Glomerular visceral epithelial cell (primary cell): ENCODE measurements around the gene GPR68.
A peak's percentile ranks its signal among the peaks of the same experiment; 100 is the strongest.

Experiments used
- DNase-seq: peaks from one replicate; pipeline ENCODE4 v3.0.0-alpha.2; 2016; ENCODE audit errors: extremely low spot score

The GPR68 gene, protein sequence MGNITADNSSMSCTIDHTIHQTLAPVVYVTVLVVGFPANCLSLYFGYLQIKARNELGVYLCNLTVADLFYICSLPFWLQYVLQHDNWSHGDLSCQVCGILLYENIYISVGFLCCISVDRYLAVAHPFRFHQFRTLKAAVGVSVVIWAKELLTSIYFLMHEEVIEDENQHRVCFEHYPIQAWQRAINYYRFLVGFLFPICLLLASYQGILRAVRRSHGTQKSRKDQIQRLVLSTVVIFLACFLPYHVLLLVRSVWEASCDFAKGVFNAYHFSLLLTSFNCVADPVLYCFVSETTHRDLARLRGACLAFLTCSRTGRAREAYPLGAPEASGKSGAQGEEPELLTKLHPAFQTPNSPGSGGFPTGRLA

DNA sequence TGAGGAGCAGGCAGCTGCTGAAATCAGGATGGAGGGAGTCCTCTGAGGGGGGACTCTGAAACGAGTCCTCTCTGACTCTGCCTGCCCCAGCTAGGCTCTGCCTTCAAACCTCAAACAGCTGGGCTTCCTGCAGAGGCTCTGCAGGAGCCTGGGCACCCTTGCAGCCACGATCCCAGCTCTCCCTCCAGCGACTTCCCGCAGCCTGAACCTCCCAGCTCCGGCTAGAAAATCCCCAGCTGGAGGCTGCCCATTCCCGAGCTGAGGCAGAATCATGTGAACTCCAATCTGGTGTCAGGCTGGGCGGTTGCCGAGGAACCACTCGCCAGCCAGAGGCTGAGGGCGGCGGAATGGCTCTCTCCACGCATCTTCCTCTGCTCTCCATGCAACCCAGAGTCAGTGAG lies at the start of gene GPR68:
Gene GPR68 (minus strand): TSS at position 204 of the 401 bp plus-strand sequence. CDS start 9,654 bp downstream, outside the sequence.
- DNase-seq: peak; percentile 85

DNA sequence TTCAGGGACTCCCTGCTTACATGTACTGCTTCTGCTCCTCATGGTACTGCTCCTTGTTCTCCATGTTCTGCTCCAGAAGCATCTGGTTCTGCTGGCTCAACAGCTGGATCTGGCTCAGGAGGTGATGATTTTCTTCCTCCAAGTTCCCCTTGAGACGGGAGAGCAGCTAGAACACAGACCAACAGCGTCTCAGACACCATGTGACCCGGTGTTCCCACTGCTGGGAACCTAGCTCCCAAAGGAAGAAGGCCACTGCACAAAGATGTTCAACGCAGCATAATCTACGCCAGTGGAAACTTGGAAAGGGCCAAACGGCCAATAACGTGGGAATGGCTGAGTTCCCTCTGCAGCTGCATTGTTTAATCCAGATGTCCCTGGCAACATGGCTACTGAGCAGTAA lies 49.6 kb upstream of the GPR68 start:
- DNase-seq: no peak

DNA sequence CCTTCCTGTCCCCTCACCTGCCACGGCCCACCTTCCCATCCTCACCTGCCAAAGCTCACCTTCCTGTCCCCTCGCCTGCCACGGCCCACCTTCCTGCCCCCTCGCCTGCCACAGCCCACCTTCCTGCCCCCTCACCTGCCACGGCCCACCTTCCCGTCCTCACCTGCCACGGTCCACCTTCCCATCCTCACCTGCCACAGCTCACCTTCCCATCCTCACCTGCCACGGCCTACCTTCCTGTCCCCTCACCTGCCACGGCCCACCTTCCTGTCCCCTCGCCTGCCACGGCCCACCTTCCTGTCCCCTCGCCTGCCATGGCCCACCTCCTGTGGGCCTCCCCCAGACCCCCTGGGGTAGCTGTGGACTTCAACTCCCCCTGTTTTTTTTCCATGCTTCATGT lies 48.8 kb upstream of the GPR68 start:
- DNase-seq: no peak

DNA sequence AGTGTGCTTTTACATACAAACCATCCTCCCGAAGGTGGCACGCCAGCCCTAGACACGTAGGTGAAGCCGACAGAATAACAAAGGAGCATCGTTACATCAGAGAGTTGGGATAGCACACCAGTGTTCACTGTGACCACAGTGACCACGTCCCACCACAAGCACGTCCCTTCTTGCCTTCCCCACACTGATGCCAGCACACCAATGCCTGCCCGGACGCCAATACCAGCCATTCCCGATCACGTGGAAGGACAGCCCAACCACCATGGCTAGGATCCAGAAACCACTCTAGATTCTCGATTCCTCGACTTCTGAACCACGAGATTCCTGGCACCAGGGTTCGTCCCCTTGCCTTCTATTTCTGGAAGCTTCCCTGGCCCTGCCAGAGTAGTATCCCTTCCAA lies 48.0 kb upstream of the GPR68 start:
- DNase-seq: no peak

DNA sequence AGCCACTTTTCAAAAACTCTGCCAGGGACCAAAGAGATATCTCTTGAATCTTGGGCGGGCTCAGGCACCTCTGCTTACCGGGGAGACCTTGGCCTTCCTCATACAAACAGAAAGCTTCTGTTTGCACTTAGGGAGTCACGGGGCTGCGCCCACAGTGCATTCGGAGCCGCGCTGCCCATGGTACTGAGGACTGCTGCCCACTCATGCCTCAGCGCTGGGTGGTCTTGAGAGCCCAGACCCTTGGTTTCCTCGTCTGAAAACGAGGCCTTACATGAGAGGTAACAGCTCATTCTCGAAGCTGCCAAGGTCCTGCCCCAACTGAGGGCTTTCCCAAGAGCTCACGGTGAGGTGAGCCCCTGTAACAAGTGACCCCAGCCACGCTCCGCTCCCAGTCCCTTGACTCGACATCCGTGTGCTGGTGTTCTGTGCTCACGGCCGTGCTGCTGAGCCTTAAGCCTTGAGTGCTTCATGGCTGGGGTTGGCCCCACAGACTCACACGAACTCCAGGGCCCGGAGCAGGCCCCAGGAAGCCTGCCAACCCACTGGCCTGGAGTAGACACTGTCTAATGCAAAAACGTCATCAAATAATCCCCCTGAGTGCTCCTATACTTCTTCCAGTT lies 47.4 kb upstream of the GPR68 start:
- DNase-seq: no peak

DNA sequence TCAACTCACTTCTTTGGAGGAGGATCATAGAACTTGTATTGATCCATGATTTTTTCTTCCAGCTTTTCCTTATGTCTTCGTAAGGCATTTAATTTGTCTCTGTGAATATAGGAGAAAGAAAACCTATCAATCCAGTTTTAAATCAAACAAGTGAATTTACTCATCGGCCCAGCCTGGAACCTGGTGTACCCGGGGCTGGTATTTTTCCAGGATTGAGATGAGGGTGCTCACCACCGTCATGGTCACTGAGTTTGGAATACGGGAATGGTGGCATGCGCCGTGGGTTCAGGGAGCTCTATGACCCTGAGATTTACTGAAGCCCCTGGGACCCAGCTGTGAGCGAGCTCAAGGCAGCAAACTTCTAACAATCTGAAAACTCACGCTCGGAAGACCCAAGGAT lies 46.5 kb upstream of the GPR68 start:
- DNase-seq: no peak

DNA sequence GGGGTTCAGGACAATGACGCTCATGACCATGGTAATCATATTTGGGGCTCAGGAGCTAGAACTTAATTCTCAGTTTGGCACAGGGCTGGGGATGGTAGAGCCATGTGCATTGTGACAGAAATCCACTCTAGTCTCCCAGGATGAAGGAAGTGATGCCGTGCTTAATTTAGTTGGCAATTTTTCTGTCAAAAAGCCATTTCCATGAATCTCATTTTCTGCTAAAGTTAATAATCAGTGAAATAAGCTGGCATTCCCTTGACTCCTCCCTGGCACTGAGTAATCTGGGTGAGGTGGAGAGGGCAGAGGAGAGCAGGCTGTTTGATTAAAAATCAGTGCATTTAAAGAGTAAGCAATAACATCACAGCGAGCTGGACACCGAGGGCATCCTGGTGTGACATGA lies 45.0 kb upstream of the GPR68 start:
- no peak for DNase-seq

DNA sequence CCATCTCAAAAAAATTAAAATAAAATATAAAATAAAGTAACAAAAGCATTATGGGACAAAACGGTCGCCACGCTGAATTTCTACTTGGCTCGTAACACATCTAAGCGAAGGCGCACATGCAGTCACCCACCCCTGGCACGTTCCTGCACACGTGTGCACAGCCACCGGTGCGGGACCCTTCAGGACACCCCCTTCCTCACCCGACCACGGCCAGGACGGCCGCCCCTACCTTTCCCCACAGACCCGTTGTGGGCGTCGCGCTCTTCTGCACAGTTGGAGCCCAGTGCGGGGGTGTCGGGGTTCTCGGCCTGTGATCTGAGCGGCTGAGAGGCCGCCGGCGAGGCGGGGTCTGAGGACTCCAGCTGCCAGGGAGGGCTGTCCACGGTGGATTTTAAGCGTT lies 44.4 kb upstream of the GPR68 start:
- no peak for DNase-seq

DNA sequence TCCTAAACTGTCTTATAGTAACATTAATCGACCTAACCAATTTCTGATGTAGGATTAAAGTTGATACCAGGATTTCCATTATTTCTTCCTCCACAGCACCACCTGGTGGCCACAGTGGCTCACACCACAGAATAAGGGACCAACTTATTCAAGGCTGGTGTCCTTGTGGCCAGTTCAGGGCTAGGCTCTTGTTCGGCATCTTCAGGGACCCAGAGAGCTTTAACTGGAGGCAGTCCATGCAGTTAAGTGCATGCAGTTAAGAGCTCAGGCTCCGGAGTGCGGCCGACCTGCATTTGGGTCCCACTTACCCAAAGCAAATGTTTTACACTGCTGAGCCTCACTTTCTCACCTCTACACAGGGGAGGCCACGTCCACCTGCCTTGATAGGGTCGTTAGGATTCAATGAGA lies 42.0 kb upstream of the GPR68 start:
- peak; percentile 77 for DNase-seq

DNA sequence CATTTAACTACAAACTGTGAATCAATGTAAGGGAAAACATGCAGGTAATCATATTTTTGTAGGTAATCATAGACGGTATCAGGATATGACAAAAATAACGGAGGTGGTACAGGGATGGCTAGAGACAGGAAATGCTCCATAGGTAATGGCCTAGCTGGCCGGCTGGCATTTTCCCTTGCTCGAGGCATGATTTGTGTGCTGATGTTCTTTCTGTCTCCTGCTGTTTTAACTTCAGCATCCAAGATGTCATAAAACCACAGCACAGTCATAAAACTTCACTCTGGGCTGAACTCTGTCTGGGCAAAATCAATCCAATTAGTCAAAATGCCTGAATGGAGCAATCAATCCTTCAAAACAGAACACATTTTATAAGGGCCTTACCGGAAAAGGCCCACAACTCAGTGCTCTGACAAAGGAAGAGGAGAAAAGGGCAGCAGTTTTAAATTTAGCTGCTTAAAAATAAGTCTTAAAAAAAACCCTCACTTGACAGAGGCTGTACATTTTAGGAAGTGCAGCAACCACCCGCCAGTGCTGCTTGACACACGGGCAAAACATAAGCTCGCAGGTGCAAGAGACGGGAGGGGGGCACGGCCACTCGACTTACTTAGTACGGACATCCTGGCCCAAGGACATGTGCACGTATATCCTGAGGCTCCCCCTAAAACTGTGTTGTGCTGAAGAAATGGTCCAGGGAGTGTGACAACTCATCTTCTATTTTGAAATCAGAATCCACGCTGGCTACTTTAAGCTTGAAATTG lies 40.5 kb upstream of the GPR68 start:
- DNase-seq: no peak

DNA sequence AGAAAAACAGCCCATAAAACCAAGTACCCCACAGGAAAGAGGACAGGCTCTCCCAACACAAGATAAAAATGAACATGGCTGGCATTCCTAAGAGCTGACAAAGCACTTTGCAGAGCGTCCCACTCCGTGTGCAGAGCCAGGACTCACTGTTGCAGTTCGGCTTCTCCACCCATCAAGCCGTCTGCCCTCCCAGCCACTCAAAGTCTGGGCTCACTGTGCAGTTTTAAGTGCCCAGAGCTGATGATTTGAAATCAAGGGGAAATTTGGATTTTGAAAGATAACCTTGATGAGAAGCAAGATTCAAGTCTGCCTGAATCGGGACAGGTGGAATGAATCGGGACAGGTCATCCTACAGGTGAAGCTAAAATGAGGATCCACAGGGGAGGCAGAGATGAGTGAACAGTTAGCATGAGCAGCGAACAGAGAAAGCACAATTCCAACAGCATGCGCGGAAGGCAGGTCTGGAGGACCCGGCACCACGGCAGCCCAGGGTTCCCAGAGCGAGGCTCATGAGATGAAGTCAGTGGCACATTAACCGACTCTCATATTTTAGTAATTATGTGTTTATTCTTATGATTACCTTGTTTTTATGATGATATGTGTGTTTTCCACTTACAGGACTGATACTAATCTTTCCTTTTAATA lies 39.8 kb upstream of the GPR68 start:
- peak; percentile 65 for DNase-seq

DNA sequence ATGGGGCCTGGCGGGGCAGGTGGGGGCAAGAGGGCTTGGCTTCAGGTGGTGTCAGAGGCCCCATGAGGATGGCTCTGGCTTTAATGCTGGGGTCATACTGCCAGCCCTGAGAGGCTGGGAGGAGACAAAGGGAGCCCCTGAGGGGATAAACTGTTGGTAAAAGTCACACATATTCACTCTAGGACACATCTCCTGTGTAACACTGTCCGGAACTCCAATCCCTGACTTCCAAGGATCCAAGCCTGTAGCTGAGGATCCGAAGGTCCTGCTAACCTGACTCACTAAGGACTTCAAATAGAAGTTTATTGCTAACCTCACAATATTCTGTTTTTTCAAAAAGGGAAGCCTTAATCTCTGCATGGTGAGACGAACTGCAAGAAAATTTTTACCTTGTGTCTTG lies 39.2 kb upstream of the GPR68 start:
- DNase-seq: no peak

DNA sequence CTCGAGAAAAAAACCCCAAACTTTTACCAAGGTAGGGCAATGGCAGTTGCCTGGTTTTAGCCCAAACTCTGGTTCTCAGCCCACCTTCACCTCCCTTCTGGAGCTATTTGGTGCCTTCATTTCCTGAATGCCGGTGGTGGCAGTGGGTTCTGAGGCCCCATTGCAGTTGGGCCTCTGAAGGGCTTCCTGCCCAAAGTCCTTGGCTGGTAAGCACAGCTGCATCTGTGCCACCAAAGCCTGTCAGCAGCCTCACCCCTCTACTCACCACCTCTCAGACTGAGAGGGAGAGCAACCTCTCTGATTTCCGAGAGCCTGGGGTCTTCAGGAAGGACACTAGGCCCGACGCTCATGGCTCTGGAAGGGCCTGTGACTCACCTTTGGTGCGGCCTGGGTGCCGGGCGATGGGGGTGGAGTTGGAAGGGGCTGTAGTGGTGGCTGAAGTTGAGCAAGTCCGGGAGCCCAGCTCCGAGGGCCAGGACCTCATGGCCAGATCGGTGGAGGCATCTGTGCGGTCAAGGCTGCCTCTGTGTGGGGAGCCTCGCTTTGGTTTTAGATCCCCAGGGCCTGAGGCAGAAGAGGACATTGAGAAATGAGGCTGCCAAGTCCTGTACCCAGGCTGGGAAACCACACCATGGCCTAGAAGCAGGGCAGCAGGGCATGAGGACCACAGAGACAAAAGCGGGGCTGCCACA lies 38.6 kb upstream of the GPR68 start:
- no peak for DNase-seq

DNA sequence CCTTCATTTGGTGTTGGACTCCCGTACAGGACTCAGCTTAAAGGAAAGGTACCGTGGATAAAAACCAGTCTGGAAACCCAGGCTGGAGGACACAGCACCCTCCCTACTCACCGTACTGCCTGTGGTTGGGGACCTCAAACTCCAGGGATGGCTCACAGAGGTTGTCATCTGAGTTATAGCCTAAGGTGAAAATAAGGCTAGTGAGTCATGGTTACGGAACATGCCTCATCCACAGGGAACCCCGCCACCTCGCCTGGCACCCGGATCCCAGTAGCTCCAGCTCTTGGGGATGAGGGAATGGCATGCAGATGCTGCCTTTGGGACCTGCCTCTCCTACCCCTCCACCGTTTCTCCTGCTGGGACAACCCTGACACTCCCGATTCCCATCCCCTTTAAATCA lies 36.8 kb upstream of the GPR68 start:
- DNase-seq: peak; percentile 51

DNA sequence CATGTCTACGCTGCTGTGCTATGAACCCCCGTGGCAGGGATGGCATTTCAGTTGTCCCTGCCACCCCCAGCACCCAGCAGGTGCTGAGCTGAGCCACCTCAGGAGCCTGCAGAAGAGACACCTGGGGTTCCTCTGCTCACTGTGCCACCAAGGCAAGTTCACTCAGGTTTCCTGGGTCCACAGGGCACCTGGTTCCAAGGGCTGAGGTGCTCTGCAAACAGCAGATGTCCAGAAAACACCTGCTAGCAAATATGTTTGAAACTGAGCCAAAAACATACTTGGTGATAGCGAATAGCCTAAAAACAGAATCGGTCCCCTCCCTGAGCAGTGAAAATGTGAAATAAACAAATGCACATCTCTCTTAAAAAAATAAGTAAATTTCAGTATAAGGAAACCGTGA lies 35.6 kb upstream of the GPR68 start:
- DNase-seq: no peak

DNA sequence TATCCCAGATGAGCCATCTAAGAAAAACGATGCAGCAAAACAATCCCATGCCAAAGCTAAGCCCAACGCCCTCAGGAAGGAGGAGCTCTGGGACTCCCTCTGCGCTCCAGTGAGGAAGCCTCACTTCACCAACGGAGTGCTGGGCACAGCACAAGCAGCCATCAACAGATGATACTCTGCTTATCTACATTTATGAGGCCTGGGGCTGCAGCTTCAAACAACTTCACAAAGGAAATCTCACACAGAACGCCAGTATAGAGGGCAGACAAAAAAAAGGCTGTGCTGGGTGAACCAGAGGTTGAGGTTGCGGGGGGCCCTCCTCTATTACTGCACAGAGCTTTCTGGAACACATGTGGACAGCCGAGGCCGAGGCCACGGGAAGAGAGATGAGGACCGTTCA lies 34.9 kb upstream of the GPR68 start:
- DNase-seq: no peak

DNA sequence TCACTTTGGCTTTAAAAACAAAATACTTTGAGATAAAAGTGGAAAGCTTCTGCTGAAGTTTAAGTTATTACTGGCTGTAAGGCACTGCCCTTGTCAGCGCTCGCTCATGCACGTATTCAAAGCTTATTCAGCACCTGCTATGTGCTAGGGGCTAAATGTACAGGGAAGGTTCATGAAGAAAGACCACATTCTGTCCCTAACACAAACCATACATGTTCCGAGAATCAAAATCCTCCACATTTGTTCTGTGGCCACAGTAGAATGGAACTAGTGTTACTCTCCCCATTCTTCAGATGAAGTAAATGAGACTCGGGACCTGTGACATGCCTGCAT lies 33.8 kb upstream of the GPR68 start:
- DNase-seq: no peak

DNA sequence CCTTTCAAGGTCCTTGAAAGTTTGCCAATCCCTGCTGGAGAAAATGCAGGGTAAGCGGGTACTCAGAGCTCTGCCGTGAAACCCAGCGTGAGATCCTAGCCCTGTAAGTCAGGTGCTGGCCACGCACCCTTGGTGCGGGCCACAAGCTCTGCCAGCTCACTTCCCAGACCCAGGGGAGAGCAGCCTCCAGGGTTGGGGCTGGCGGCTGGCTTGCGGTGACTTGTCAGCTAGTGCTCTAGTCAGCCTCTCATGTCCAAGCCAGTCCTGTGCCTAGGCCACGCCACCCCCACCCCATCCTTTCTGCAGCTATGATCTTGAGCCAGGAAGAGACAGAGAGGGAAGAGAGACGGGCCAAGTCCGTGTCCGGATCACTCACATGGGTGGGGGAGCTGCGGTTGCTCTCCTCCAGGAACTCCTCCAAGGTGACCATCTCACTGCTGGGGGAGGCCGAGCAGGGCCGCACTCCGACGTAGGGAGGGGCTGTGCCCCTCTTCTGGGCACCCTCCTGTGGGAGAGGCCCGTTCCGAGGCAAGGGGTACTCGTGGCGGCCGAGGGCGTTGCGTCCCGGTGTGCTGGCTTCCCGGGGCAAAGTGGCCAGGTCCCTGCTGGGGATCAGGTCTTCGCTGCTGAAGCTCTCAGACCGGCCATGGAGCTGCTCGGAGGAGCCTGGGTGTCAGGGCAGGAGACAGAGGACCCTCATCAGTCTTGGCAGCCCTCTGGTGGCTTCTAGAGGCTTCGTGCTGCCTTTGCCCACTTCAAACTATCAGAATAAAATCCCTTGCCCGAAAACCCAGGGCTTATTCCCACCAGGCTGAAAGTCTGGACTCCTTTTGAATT lies 33.3 kb upstream of the GPR68 start:
- DNase-seq: no peak

DNA sequence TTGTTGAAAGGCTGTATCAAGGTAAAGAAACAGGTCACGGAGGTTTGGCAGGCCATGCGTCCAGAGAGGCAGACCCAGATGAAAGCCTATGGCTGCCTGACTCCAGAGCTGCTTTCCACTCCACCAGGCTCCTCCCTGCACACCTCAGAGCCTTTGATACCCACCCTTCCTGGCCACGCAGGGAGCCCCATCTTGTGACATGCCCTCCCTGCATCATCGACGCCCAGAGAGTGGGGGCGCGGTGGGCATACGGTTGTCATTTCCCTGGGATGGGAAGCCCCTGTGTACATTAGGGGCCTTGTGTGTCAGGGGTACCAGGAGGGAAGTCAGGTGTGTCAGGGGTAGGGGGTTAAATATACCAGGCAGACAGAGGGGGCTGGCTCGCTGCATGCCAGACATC lies 30.3 kb upstream of the GPR68 start:
- no peak for DNase-seq

DNA sequence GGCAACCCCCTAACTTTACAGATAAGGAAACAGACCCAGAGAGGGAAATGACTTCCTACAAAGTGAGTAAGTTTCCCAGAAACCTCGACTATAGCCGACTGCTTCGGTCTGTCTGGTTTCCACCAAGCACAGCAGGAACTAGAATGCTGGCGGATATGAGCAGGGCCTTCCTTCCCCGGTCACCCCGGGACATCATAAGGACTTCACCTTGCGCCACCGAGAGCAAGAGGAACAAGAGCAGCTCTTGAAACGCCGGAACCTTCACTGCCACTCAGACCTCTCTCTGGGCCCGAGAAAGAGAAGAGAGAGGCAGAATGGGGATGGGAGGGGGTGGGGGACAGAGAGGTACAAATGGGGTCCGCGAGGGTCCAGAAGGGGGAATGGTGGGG lies 29.4 kb upstream of the GPR68 start:
- no peak for DNase-seq

DNA sequence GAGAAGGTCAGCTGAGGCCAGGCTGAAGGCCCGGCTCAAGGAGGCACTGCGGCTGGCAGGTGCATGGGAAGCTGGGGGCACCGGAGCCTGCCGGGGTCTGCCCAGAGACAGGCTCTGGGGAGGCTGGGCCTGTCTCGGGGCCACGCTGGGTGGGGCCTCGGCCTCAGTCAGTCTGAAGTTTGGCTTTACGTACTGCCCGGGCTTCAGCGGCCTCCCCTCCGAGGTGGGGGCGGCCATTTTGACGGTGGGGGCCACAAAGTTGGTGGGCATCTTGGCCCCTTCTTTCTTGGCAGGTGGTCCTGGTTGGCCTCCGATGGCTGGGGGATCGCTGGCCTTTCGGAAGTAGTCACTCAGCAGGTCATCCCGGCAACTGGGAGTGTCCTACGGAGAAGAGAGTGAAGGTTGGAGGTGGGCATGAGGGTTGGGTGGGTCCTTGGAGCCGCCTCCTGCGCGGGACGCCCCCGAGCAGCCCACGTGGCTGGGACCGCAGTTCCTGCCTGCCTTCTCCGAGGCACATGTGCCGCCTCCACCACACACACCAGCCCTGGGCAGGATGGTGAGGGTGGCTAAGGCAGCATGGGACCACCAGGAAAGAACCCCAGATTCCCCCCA lies 28.9 kb upstream of the GPR68 start:
- DNase-seq: no peak
